Fibroblast of skin of left biceps (primary cell): ENCODE measurements around the gene SIDT1.

Experiments
- DNase-seq, 2 experiments: peaks; one replicate each; pipeline ENCODE4 v3.0.0-alpha.2; 2013; ENCODE audit warnings: low read depth in 2 of 2

SIDT1 gene

DNA sequence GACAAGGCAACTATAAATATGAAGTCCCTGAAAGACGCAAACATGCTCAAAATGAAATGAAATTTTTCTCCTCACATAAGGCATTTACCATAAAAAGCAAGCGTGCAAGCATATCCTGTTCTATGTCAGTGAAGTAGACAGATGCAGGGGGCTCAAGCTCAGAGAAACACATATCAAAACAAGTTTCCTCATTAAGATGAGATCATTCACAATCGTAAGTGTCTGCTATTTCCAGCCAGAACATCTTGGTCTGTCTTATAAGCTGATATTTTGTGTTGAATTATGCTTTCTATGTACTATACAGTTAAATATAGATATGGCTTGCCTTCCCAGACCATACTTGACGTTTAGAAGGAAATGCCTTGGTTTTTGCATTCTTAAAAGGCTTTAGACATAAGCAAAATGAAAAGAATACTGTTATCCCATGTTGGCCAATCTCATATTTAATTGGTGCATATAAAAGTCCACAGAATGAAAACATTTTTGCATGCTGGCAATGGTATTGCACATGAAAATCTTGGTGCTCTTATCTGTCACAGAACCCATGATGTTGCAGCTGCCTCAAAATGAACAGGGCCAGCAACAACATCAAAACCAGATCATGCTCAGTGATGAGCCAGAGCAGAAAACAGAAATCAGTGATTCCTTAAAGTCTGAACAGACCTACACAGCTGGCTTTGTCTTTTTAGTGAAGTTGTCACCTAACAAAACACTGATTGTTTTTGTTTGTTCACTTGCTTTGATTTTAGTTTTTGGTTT is 65.4 kb downstream of the SIDT1 start:
- no peak for DNase-seq

DNA sequence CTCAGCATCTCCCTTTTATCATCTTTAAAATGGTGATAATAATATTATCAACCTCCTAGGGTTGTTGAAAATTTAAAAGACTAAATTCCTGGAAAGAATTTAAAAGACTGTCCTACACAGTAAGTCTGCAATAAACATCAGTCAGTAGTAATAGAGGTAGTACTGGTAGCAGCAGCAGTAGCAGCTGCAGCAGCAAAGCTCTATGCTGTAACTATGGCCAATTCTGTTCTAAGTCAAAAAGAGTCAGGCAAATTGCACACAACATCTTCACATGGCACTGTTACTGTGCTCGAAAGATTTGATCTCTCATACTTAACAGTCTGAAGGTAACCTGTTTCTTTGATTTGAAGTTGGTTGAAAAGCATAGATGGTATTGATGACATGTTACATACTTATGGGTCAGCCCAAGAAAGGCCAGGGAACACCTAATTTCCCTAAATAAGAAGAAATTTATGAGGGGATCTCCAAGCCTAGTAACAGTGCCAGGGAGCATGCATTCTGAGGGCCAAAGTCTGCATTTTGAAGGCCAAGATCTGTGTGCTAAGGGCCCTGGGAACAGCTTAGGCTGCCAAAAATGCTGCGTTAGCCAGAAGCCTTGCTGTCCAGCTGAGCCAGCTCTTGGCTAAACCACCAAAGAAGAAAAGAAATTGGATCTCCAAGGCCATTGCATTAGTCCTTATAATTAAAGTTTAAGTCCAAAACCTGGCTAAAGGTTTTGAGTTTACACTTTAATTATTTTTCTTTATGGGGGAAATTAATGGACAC is 68.2 kb downstream of the SIDT1 start:
- no peak for DNase-seq

DNA sequence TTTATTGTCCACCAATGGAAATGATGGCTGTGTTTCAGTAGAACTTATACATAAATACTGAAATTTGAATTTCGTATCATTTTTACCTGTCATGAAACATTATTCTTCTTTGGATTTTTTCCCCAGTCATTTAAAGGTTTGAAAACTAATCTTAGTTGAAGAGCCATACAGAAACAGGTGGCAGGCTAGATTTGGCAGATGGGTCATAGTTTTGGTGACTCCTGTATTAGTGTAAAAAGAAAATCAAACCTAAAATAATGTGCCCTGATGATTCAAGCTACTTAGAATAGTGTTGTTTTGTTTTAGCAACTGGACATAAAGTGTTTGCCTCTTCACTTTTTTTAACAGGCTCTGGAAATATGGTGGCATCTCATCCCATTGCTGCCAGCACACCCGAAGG is 68.9 kb downstream of the SIDT1 start:
- DNase-seq = no peak

DNA sequence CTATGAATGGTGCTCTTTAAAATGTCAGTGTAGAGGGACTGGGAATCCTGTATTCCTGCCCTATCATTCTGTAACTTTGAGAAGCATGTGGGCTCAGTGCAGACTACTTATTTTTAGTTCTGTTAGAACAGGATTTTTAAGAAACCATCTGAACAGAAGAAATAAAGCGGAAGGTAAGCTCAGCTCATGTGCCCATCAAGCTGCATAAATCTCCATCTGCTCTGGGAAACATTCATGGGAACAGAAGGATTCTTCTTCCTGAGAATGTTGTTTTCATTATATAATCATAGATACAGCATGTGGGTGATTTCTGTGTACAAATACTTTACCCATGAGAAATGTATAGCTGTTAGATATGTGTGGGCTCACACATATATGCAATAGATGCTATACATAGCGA is 69.9 kb downstream of the SIDT1 start:
- no peak for DNase-seq

DNA sequence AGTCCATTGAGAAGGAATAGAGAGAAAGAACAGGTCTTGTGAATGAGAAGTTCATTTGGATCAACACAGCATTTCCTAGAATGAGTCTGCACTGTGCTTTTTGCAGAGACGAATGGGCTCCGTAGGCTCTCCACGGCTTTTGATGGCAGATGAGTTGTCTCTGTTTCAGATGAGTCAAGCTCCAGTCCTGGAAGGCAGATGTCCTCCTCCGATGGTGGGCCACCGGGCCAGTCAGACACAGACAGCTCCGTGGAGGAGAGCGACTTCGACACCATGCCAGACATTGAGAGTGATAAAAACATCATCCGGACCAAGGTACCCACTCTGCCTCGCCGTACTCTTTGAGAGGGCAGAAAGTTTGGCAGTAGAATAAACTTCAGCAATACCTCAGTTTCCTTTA is 70.5 kb downstream of the SIDT1 start:
- no peak for DNase-seq

DNA sequence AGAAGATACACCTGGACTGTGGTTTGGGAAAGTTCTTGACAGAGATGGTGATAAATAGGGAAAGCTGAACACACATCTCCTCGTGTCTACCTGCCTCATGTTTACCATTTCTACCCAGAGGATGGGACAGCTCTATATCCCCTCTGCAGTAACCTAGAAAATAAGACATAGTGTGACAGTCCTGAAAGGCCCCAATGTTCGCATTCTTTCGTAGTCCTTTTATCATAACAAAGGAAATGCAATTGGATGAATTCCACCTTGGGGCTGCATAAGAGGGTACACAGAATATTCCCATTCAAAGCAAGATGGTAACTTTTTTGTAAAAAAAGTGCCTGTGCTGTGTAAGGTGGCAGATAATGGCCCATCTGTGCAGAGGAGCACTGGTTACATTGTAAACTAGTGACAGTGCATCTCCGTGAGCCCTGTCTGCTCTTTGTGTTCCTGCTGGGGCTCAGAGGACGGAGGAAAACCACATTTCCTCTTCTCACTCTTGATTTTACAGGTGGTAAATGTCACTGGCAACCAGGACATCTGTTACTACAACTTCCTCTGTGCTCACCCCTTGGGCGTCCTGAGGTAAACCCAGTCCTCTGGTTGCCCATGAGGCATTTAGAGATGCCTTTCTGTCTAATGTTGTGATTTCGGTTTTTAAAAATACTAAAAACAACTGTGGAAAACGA is 74.3 kb downstream of the SIDT1 start:
- no peak for DNase-seq

DNA sequence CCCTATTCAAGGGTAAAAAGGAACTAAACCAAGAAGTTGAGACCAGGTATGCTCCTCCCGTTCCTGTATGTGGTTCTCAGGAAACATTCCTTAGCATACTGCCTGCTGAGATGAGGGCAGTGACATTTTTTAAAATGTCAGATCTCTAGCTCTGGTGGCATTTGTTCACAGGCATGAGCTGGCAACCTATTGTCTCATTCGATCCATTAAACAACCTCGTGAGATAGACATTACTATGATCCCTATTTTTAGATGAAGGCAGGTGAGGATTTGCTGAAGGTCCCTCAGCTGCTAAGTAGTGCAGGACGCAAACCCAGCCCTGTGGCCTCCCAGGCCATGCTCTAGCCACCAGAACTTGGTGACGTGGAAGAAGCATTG is 74.9 kb downstream of the SIDT1 start:
- DNase-seq = no peak

DNA sequence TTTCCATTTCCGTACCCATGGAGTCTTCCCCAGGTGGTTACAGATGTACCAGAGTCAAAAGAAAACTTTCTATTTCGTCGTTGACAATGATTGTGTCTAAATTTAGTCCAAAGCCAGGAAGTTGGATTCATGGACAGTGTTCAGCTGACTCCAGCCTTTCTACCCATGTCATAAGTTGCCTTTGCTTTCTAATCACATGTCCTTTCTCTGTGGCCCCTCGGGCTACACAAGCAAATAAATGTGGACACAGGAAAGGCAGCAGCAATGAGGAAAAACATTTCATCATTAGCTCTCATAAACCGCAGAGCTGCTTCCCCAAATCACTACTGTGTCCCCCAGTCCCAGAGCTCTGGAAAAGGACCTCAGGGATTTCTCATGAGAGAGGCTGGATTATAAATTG is 82.0 kb downstream of the SIDT1 start:
- DNase-seq = no peak

DNA sequence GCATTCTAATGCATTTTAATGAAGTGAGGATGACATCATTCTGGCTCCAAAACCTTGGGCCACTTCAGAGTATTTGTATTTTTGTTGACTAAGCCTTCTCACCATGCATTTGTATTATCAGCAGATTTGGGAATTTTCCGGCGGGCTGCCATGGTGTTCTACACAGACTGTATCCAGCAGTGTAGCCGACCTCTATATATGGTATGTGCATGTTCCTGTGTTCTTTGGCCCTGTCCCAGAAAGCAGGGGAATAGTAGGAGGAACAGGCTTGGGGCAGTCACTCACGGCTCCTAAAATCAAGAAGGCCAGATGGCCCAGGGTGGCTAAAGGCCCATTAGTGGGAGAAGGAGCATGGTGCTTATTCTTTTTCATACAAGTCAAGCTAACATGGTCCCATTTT is 83.6 kb downstream of the SIDT1 start:
- no peak for DNase-seq

DNA sequence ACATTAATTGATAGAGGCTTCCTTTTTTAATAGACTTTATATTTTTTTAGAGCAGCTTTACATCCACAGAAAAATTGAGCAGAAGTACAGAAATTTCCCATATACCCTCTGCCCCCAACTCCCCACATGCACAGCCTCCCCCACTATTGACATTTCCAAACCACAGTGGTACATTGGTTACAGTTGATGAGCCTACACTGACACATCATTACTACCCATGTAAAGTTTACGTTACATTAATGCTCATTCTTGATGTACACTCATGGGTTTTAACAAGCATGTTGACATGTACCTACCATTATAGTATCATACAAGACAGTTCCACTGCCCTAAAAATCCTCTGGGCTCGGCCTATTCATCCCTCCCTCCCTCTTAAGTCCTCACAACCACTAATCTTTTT is 85.4 kb downstream of the SIDT1 start:
- DNase-seq = no peak

DNA sequence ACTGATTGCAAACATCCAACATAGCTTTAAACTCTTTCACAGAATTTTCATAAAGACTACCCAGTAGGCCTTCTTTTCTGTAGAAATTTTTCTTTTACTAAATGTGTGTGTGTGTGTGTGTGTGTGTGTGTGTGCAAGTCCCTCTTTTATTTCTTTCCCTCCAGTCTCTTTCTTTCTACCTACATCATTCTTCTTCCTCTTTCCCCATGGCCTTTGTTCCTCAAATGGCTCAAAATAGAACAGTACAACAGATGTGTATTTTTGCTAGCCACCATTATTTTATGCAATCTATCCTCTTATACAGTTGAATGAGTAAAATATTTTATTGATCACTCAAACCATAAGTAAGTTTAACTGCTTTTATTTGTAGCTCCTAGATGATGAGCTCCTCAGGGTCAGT is 87.7 kb downstream of the SIDT1 start:
- no peak for DNase-seq

DNA sequence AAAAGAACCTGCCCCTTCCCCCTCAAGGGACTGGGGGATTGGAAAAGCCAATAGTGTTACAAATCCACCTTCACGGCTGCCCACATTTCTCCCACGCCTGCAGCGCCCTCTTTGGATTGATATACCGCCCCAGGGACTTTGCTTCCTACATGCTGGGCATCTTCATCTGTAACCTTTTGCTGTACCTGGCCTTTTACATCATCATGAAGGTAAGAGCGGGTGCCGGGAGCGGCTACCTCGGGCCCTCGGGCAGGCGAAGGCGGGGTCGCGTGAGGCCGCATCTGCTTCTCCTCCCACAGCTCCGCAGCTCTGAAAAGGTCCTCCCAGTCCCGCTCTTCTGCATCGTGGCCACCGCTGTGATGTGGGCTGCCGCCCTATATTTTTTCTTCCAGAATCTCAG is 91.0 kb downstream of the SIDT1 start:
- DNase-seq = no peak

DNA sequence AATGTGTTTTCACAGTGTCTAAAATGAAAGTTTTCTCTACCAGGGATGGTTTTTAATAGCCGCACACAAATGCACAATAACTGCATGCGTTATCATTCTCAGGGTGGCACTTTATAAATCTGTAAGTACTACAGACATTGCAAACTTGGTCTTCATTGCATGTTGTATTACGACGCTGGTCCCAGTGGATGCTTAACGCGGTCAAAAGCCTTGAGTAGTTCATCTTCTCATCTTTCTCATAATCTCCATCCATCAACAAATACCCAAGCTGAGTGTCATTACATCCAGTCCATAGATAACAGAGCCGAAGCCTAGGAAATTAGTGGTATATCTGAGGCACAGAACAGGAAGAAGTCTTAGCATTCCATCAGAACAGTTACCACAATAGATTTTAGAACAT is 91.5 kb downstream of the SIDT1 start:
- DNase-seq = no peak

DNA sequence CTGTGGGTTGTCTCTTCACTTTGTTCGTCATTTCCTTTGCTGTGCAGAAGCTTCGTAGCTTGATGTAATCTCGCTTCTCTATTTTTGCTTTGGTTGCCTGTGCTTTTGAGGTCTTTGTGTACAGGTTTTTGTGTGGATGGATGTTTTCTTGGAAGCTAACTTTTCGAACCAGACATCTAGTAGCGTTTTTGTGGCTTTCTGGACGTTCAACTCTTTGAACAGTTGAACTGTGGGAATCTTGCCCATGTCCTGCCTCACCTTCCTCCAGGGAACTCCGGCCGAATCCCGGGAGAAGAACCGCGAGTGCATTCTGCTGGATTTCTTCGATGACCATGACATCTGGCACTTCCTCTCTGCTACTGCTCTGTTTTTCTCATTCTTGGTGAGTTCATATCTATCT is 93.5 kb downstream of the SIDT1 start:
- DNase-seq = no peak

DNA sequence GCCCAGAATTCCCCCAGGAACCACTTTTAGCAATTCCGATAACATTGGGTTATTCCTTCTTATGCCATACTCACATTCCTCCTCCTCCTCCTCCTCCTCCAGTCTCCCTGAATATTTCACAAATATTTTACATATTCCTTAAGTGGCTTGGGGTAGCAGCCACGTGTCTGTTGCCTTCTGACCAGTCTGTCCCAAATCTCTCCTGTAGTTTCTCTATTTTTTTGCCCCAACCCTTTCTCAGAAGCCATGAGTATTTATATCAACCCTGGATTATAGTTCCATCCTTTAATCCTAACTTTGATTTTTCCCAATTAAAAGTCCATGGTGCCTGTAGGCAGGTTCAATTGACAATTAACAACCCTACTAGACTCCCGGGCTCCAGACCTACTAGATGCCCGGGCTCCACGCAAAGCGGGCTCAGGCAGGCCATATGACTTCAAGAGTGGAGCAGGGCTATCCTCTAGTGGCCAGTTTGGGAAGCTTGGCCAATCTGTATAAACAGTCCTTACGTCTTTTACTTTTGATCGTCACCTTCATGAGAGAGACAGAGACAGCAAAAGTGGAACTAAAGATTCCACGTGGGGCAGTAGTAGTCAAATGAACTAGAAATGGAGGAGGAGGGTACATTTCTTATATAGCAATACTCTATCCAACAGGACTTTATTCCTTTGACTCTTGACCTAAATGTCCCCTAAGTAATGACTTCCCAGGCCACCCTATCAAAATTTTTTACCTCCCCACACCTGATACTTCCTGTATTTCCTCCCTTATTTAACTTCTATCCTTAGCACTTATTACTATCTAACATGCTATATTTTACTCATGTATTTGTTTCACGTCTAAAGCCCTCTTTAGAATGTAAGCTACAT is 94.4 kb downstream of the SIDT1 start:
- peak; percentile 12 to 17 for DNase-seq

DNA sequence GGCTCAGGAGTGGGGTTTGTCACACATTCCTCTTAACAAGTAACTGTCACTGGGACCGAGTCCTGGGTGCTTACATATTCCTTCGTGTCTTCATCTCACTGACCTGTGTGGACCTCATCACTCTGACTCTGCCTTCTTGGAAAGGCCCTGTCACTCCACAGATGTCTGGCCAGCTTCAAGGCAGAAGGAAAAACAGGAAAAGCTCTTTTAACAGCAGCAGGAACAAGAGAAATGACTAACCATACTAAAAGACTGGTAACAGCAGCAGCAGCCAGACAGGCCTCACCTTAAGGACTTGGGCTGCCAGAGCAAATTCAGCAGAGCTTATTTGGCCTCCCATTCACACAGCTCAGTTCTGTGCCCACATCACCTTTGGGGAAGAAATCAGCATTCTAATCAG is 96.0 kb downstream of the SIDT1 start:
- no peak for DNase-seq

DNA sequence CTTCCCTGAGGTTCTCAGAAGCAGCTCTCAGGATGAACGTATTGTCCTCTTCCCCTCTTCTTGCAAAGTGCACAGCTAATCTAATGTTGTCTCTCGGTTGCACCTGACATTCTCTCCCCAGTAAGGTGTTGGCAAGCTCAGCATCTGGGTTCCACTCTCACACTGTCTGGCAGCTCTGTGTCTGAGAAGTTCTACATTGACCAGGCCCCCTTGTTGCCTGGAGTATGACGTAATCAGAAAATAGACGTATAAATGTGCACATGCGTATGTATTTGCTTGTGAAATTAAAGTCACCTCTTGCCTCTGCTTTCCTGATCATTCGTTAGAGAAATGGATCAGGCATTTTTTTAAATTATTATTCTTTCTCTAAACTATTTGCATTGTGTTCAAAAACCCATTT is 96.4 kb downstream of the SIDT1 start:
- DNase-seq = no peak

DNA sequence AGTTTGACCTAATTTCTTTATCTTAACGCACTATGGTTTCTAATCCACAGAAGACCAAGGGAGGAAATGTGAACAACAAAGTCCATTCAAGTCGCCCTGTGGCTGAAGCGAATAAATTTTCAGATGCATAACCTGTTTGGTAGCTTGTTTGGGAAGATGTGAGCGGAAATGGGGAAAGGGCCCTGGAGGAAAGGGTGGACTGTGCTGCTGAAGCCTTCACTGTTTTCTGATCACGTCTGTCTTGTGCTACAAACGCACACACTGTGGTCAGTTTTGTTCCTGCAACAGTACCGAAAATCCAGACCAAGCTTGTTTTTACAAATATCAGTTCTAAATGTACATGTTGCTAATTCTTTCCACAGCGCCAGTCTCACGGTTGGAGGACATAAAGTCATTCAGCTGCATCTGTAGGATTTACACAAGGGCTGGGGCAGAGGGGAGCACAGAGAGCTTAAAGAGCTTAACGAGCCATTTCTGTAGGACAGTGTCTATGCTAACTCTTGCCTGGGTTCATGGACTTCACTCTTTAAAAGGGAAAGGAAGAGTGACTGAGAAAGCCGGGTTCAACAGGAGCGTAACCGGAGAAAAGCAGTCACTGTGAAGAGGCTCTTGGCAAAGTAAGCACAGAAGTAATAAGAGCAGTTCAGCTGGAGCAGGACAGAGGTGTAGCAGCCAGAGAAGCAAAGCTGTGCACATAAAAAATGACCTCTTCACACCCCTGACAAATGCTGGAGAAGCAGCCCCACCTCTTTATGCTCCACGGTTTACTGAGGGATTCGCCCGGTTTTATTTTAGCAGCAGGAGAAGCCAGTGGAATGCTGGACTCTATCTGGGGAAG is 97.4 kb downstream of the SIDT1 start:
- no peak for DNase-seq

DNA sequence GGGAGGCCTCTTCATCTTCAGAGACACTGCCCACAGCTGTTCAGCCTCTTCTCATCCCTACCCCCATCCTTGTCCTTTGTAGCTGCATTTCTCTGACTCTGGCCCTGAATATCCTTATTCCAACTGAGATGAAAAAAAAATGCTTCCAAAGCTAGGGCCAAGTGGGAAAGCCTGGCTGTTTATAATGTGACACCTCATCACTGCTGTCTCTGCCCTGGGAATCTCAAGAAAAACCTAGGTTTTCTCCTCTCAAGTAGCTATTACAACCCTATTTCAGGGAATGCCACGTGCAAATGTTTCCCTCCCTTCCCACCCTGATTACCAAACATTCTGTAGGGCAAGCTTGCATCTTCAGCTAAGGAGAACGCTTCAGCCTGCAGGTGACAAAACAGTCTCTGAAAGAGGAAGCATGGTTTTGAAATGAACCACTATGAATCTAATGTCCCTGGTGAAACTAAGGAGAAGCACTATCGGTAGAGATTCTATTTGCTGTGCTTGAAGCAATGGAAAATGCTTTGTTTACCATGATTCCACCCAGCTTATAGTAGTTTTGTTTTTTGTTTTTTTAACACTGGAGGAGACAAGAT is 98.7 kb downstream of the SIDT1 start:
- no peak for DNase-seq

DNA sequence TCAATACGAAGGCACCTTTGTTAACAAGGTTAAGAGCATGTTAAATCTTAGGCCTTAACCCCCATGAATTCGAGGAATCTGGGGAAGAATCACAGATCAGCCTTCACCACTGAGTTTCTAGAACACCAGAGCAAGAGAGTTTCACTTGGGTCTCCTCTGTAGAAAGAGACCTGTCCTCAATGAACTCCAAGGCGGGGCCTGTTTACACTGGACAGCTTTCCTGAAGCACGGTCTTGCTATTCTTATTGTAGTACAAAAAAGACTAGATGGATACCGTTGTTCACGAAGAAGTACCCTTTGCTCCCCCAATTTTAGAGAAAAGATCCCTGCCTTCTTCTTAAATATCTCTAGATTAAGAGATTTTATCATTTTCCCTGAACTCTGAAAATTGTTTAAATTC is 99.2 kb downstream of the SIDT1 start:
- no peak for DNase-seq
